GM18868 (cell line): Measurements from ENCODE around the gene MX1.
A peak's percentile ranks its signal among the peaks of the same experiment; 100 is the strongest.

Experiments used
- ATAC-seq: cut with Tn5 transposase; IDR thresholded peaks from one replicate; pipeline ENCODE4 v1.9.1; 2021; ENCODE audit warnings: mild to moderate bottlenecking, moderate library complexity; ENCODE audit not compliant: unreplicated experiment

Gene MX1

DNA sequence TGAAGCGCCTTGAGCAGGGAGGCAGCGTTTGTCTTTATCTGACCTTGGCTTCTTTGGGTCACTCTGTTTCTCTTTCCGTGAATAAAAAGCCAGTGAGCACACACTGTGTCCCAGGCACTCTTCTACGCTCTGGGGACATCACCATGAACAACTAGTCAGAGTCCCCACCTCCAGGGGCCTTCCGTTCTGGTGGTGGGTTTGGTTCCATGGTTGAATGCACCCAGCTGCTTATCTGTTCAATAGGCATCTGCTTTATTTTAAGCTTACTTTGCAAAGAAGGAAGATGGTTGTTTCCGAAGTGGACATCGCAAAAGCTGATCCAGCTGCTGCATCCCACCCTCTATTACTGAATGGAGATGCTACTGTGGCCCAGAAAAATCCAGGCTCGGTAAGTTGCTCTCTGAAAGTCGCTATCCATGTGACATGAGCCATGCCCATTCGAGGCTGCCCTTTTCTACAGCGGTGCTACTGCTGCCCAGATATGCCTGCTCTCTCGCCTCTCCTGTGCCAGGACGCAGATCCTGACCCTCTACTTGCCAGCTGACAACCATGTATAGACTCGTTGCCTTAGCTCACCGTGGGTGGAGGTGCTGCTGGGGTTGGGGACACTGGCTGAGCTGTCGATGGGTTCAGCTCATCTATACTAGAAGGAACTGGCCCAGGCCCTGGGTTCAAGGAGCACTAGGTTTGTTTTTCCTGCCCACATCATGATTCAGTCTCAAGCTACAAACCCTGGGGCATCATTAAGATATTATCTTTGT is 5.9 kb downstream of the MX1 start:
- peak; percentile 94 for ATAC-seq

- ATAC-seq: no peak
These were observed 6.8 kb downstream of the MX1 start for GRCh38 chr21:41432562-41433460.

DNA sequence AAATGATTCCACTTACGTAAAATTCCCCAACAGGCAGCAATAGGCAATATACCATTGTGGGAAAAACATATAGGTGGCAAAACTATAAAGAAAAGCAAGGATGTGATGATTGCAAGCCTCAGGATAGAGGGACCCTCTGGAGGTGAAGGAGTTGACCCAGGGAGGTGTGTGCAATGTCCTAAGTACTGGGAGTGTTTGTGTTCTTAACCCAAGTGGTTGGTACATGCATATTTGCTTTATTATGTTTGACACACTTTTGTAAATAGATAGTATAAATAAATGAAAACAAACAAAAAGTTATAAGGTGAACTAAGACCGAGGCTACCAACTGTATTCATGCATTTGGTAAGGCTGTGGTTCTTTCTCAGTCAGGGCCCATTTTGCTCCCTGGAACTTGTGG is 7.5 kb downstream of the MX1 start:
- ATAC-seq: no peak

DNA sequence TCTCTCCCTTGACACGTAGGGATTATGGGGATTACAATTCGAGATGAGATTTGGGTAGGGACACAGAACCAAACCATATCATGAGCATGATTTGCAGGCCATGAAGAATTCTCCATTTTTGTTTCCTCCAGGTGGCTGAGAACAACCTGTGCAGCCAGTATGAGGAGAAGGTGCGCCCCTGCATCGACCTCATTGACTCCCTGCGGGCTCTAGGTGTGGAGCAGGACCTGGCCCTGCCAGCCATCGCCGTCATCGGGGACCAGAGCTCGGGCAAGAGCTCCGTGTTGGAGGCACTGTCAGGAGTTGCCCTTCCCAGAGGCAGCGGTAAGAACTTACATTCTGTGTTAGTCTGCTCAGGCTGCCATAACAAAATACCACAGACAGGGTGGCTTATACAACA is 9.7 kb downstream of the MX1 start:
- no peak for ATAC-seq

- ATAC-seq: no peak
These were observed 11.7 kb downstream of the MX1 start for GRCh38 chr21:41437729-41438128.

GRCh38 chr21:41438425-41439113 is 12.5 kb downstream of the MX1 start:
- ATAC-seq: no peak

DNA sequence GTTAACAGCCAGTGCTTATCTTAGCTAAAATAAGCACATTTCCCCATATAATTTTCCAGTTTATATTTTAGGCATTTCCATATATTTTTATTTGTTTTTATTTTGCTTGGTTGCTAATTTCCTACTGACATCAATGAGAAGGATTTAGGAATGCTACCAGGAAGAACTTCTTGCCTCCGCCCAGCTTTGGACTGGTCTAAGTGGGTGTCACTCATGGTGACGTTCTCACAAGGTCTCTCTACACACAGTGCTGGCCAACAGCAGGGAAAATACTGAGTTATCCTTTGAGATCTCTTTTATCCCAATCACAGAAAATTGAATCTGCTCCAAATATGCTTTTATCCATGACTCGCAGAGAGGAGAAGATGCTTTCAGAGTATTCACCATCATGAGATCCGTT is 13.2 kb downstream of the MX1 start:
- no peak for ATAC-seq

DNA sequence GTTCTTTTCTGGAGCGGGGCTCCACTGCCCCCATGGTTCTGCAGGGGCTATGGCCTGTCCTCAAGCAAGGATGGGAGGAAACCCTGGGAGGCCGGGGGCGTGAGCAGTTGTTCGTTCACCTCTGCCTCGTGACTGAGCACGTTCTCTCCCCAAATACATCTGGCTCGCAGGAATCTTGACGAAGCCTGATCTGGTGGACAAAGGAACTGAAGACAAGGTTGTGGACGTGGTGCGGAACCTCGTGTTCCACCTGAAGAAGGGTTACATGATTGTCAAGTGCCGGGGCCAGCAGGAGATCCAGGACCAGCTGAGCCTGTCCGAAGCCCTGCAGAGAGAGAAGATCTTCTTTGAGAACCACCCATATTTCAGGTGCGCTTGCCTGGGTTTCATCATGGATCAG is 15.5 kb downstream of the MX1 start:
- ATAC-seq: no peak

- ATAC-seq: no peak
These were observed 16.6 kb downstream of the MX1 start for GRCh38 chr21:41442481-41443186.

DNA sequence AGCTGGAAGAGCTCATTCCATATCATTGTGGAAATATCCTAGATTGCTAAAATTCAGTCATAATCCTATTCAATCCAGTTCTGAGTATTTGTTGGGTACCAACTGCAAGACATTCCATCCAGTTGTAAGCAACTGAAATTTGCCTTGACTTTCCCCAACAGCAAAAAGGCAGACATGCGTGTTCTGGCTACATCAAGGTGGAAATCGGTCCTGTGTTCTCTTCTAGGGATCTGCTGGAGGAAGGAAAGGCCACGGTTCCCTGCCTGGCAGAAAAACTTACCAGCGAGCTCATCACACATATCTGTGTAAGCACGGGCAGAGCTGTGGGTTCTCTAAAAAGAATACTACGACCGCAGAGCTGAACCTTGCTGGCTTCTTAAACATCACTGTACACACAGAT is 17.5 kb downstream of the MX1 start:
- ATAC-seq: no peak

DNA sequence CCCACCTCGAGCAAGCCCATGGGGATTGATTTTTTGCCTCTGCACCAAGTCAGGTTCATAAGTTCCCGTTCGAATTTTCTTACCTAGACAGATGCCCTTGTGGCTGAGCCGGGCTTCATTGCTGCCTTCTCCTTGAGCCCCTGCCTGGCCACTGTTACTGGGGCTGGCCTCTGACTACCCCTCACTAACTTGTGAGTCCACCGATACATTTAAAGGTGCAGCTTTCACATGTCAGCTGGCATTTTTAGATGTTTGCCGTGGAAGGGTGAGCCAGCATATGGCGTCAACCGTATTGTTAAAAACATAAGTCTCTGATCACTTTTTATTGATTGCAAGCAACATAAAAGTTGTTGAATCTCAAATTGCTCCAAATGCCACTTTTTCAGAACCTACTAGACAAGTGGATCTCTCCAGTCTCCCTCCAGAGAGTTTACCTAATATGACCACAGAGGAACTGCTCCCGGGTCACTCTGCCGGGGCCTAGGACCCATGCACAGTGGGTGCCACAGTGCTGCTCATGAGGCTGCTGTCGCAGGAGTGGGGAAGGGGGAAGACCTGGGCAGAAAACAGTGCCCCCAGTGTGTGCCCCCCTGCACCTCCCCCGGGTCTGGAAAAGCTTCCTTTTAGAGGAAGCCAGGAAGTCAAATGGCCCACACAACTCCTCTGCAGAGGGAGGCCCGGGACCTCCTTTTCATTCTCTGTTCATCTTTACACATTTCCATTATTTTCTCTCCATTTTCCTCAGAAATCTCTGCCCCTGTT is 18.8 kb downstream of the MX1 start:
- no peak for ATAC-seq

DNA sequence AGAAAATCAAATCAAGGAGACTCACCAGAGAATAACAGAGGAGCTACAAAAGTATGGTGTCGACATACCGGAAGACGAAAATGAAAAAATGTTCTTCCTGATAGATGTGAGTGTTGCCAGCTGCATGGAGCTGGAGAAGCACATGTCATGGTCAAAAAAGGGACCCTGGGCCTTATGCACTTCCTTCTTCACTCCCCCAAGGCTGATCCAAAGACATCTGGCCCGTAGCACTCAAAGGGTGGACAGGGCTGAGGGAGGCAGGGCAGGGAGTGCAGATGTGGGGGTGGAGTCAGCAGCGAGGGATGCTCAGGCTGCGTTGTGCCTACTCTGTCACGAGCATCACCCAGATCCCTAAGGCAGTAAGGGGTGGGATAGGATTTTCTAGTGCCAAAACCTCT is 19.4 kb downstream of the MX1 start:
- ATAC-seq: no peak

DNA sequence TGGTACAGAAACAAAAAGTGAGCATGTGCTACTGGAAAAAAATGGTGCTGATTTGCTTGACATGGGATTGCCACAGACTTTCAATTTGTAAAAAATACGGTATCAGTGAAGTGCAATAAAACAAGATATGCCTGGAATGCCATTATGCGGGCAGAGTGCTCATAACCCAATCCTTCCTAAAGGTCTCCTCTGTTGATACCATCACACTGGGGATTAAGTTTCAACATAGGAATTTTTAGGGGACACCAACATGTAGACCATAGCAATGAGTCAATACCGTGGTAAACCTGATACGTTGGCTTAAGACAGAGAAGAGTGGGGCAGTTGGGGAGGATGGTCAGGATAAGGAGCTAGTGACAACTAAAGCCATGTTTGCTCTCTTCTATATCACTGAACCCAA is 20.5 kb downstream of the MX1 start:
- no peak for ATAC-seq

- ATAC-seq: no peak
These were observed 21.3 kb downstream of the MX1 start for GRCh38 chr21:41447356-41447755.

DNA sequence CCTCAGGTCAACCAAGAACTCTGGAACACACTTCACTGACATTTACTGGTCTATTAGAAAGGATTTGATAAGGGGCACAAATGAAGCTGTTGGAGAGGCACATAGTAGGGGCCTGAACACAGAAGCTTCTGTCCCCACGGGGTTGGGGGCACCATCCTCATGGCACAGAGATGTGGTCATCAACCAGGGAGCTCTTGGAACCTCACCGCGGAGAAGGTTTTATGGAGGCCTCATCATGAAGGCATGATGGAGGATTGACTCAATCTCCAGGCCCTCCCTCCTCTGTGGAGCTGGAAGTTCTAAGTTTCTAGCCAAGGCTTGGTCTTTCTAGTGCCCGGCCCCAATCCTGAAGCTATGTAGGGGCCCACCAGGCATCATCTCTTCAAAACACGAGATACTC is 23.6 kb downstream of the MX1 start:
- ATAC-seq: no peak

DNA sequence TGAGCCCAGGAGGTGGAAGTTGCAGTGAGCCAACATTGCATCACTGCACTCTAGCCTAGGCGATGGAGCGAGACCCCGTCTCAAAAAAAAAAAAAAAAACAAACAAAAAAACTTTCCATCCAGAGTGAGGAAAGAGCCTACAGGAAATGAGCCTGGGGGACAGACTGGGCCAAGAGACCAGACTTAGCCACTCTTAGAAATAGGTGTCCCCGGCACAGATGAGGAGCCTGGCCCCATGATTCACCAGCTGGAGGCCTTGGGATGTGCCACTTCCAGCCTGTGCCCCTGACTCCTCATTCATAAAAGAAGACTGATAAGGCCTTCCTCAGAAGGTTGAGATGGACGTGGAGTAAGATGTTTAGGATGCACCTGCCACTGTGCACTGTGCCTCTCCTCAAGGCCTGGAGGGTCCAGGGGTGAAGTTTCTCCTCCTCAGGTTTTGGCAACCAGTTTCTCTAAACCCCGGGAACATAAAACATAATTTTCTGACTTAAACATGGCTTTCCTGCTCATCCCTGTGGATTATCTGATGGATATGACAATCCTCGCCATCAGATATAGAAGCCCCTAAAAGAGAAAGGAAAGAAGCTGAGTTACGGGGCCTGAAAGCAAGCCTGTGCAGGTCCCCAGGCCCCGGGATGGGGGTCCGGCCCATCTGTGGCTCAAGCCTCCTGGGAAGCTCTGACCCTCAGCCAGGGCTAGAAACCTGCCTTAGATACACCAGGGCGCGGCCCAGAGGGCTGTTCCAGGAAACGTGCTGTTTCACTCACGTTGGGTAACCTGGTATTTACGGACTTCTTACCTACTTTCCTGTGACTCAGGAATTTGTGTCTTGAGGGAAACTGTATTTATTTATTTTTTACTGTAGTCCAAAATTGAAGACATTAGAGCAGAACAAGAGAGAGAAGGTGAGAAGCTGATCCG is 26.0 kb downstream of the MX1 start:
- ATAC-seq: no peak

- ATAC-seq: no peak
These were observed 27.2 kb downstream of the MX1 start for GRCh38 chr21:41453198-41453597.

DNA sequence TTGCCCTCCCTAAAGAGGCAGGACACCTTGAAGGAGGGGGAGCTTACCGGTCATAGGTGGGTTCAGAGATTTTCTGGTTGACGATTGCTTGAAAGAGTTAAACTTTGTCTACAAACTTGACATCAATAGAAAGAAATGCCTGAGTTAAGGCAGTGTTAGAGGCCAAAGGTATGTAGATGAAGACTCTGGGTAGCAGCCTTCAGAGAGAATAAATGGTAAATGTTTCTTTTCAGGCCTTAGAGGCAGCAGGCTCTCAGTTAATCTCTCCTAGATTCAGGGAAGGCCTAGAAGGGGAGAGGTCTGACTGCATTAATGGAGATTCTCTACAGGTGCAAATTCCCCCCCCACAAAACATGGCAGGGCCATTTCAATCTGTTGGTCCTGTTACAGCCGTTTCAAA is 27.7 kb downstream of the MX1 start:
- no peak for ATAC-seq

DNA sequence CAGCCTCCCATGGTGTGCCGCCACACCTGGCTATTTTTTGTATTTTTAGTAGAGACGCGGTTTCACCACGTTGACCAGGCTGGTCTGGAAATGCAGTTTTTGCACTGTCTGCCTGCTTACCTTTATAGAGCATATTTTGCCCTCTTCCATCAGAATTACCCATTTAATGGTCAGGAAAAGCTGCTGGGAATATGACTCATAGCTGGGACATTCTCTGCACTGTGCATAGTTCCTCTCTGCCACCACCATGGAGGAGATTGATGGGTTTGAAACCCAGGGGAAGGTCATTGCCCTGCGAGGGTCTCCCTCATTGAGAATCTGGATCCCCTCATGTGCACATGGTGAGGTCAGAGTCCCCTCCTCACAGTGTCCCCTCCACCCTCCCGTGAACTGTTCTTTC is 32.1 kb downstream of the MX1 start:
- no peak for ATAC-seq
